Measurements from ENCODE around the gene ISOC1.

ISOC1 gene

GRCh38 chr5:129094087-129094923 is at the start of gene ISOC1:
Gene ISOC1, plus strand, starts transcription at chr5:129094749. Its CDS starts 18 bp downstream, at chr5:129094767.
- DNase-seq = peak; percentile 96

GRCh38 chr5:129046151-129046550 is 48.4 kb upstream of the ISOC1 start:
- no peak for DNase-seq

GRCh38 chr5:129048509-129048908 is 46.0 kb upstream of the ISOC1 start:
- DNase-seq = no peak

- DNase-seq = no peak
These were observed 45.3 kb upstream of the ISOC1 start for GRCh38 chr5:129049126-129049799.

GRCh38 chr5:129051283-129051682 is 43.3 kb upstream of the ISOC1 start:
- no peak for DNase-seq

- no peak for DNase-seq
These were observed 41.1 kb upstream of the ISOC1 start for GRCh38 chr5:129053438-129053837.

GRCh38 chr5:129057329-129057728 is 37.2 kb upstream of the ISOC1 start:
- DNase-seq = no peak

GRCh38 chr5:129061849-129062248 is 32.7 kb upstream of the ISOC1 start:
- DNase-seq = no peak

GRCh38 chr5:129063483-129064113 is 31.0 kb upstream of the ISOC1 start:
- peak; percentile 65 for DNase-seq

- DNase-seq = no peak
These were observed 28.8 kb upstream of the ISOC1 start for GRCh38 chr5:129065721-129066120.

- no peak for DNase-seq
These were observed 26.8 kb upstream of the ISOC1 start for GRCh38 chr5:129067745-129068144.

- no peak for DNase-seq
These were observed 25.3 kb upstream of the ISOC1 start for GRCh38 chr5:129069292-129069691.

- DNase-seq = no peak
These were observed 21.4 kb upstream of the ISOC1 start for GRCh38 chr5:129073111-129073510.

GRCh38 chr5:129074903-129075302 is 19.6 kb upstream of the ISOC1 start:
- peak; percentile 39 for DNase-seq

- no peak for DNase-seq
These were observed 17.0 kb upstream of the ISOC1 start for GRCh38 chr5:129077433-129078075.

GRCh38 chr5:129078247-129078646 is 16.3 kb upstream of the ISOC1 start:
- no peak for DNase-seq

GRCh38 chr5:129078660-129079059 is 15.9 kb upstream of the ISOC1 start:
- DNase-seq = no peak

GRCh38 chr5:129079496-129079895 is 15.1 kb upstream of the ISOC1 start:
- no peak for DNase-seq

GRCh38 chr5:129080766-129081165 is 13.8 kb upstream of the ISOC1 start:
- no peak for DNase-seq

- DNase-seq = no peak
These were observed 12.1 kb upstream of the ISOC1 start for GRCh38 chr5:129082225-129083136.

GRCh38 chr5:129094924-129095899 is 663 bp downstream of the ISOC1 start:
- no peak for DNase-seq
